Activated CD4-positive, alpha-beta T cell treated with anti-CD3 and anti-CD28 coated beads, Interleukin-2, amount 10 ng/mL, durations not matched to agents 24 days and 14 days (primary cell): ENCODE data around the gene GPR39. TPM values are rescaled to one million over a fixed set of nuclear protein-coding genes. Genes with fewer than 3 reads are reported as not detected.

Experiments used
- DNase-seq: peaks from one replicate; pipeline ENCODE4 v3.0.0; 2022
- H3K27ac Mint-ChIP-seq: one replicate; pipeline ENCODE4 v1.8.0; 2022; ENCODE audit warnings: mild to moderate bottlenecking, mixed read lengths
- H3K27me3 Mint-ChIP-seq: one replicate; pipeline ENCODE4 v1.8.0; 2022; ENCODE audit warnings: mixed read lengths
- H3K36me3 Mint-ChIP-seq: one replicate; pipeline ENCODE4 v1.8.0; 2022; ENCODE audit warnings: low read depth, mild to moderate bottlenecking, mixed read lengths
- H3K4me1 Mint-ChIP-seq: one replicate; pipeline ENCODE4 v1.8.0; 2021; ENCODE audit warnings: mixed read lengths
- H3K4me3 Mint-ChIP-seq: one replicate; pipeline ENCODE4 v1.8.0; 2022; ENCODE audit warnings: mild to moderate bottlenecking, moderate library complexity, mixed read lengths
- H3K9me3 Mint-ChIP-seq: one replicate; pipeline ENCODE4 v1.8.0; 2021; ENCODE audit warnings: mixed read lengths
- intact Hi-C: fragments of 100-400 bp; cut with micrococcal nuclease; formaldehyde crosslinking; loops from one replicate; pipeline ENCODE4 v1.15.1; 2023
- total RNA-seq: library from RNA; stranded (reverse); gene quantifications from 2 replicates; pipeline ENCODE4 v1.2.3, GENCODE V29; 2022

GPR39 gene
- total RNA-seq, 1 donor from 2014 or later, result not detected

DNA sequence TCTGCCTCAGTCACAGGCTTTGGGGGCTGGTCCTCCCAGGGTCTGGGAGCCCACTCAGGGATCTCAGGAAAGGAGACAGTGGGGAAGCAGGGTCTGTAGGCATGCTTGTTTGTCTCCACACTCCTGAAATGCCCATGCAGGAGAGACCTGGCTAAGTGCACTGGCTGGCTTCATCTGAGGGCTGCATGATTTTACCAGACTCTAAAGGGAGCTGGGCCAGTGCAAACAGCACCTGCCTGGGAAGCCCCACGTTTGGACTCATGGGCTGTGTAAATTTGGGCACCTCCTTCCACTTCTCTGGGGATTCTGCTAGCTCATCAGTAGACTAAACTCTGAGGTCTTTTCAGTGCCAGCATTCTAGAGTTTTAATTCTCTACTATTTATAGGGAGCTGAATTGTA is 219.7 kb downstream of the GPR39 start:
- H3K4me1 Mint-ChIP-seq, result no peaks in the 10 kb centered on the region
- H3K9me3 Mint-ChIP-seq, result no peaks in the 10 kb centered on the region
- no peaks in the 10 kb centered on the region for H3K27me3 Mint-ChIP-seq
- no peak for DNase-seq
- H3K27ac Mint-ChIP-seq, result no peak overlapping the region
- H3K4me3 Mint-ChIP-seq, result no peak overlapping the region
- no peaks in the 10 kb centered on the region for H3K36me3 Mint-ChIP-seq
- intact Hi-C loops, result no loop called here

DNA sequence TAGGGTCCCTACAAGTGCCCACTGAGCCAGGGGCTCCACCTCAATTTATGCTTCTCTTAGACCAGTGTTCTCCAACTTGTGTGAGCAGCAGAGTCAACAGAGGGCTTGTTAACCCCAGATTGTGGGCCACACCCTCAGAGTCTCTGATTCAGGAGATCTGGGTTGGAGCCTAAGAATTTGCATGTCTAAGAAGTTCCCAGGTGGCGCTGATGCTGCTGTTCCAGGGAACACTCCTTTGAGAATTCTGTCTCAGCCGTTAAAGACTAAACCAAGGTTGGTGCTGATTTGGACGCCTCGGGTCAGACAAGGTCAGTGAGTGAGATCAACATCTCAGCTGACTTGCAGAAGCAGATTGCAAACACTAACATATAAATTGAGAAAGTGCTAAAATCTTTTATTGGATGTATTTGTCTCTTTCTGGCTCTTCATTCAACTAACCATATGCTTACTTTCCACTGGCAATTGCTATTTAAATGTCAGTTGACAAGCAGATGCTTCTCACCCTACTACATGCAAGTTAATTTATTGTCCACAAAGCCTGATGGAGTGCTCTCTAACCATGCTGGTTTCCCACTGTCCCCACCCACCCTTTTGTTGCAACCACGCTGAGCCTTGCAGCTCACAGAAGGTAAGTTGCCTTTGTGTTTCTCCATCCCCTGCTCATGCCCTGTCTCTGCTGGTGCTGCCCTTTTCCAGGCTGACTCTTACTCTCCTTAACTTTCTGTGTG is 221.9 kb downstream of the GPR39 start:
- no peak overlapping the region for H3K4me3 Mint-ChIP-seq

DNA sequence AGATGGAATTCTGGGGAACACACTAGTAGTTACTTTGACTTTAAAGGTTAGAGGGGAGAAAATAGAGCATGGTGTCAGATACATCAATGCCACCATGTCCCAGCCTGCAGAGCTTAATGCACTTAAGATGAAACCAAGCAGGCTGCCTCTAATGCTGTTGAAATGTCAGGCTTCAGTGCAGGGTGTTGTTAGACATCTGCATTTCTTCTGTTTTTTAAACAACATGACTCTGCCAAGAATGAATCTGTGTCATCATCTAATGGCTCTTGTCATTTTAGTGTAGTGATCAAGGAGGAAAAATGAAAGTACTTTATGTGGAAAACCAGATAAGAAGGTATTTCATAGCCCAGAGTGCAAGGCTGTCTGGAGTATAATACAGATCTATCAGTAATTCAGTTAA is 223.5 kb downstream of the GPR39 start:
- H3K4me3 Mint-ChIP-seq, result no peak overlapping the region
- no peak overlapping the region for H3K27ac Mint-ChIP-seq
- no peaks in the 10 kb centered on the region for H3K27me3 Mint-ChIP-seq
- H3K4me1 Mint-ChIP-seq, result no peaks in the 10 kb centered on the region
- intact Hi-C loops, result no loop called here
- no peaks in the 10 kb centered on the region for H3K36me3 Mint-ChIP-seq
- no peaks in the 10 kb centered on the region for H3K9me3 Mint-ChIP-seq
- DNase-seq, result no peak

More for the DNA sequence above, 221.9 kb downstream of the GPR39 start:
- Mint-ChIP-seq H3K27me3 (no peaks in the 10 kb centered on the region), H3K27ac (no peak overlapping the region), H3K9me3 (no peaks in the 10 kb centered on the region), H3K36me3 (no peaks in the 10 kb centered on the region), H3K4me1 (no peaks in the 10 kb centered on the region)
- intact Hi-C loops, result no loop called here
- DNase-seq, result no peak

GRCh38 chr2:132641819-132642218 is 225.2 kb downstream of the GPR39 start:
- H3K36me3 Mint-ChIP-seq, result no peaks in the 10 kb centered on the region
- no peaks in the 10 kb centered on the region for H3K9me3 Mint-ChIP-seq
- intact Hi-C loops, result no loop called here
- H3K4me1 Mint-ChIP-seq, result no peaks in the 10 kb centered on the region
- H3K27ac Mint-ChIP-seq, result no peak overlapping the region
- no peak overlapping the region for H3K4me3 Mint-ChIP-seq
- H3K27me3 Mint-ChIP-seq, result no peaks in the 10 kb centered on the region
- no peak for DNase-seq

- no peaks in the 10 kb centered on the region for H3K27me3 Mint-ChIP-seq
- no peak overlapping the region for H3K4me3 Mint-ChIP-seq
- H3K36me3 Mint-ChIP-seq, result no peaks in the 10 kb centered on the region
- H3K27ac Mint-ChIP-seq, result no peak overlapping the region
- no peaks in the 10 kb centered on the region for H3K4me1 Mint-ChIP-seq
- intact Hi-C loops, result no loop called here
- no peak for DNase-seq
- H3K9me3 Mint-ChIP-seq, result no peaks in the 10 kb centered on the region
Measured at GRCh38 chr2:132642415-132642814, 225.8 kb downstream of the GPR39 start.

DNA sequence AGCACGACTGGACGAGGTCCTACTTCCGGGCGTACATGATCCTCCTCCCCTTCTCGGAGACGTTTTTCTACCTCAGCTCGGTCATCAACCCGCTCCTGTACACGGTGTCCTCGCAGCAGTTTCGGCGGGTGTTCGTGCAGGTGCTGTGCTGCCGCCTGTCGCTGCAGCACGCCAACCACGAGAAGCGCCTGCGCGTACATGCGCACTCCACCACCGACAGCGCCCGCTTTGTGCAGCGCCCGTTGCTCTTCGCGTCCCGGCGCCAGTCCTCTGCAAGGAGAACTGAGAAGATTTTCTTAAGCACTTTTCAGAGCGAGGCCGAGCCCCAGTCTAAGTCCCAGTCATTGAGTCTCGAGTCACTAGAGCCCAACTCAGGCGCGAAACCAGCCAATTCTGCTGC is 228.6 kb downstream of the GPR39 start:
- H3K4me3 Mint-ChIP-seq, result no peak overlapping the region
- no peak for DNase-seq
- no peak overlapping the region for H3K27ac Mint-ChIP-seq
- H3K9me3 Mint-ChIP-seq, result no peaks in the 10 kb centered on the region
- no peaks in the 10 kb centered on the region for H3K36me3 Mint-ChIP-seq
- no peaks in the 10 kb centered on the region for H3K4me1 Mint-ChIP-seq
- intact Hi-C loops, result no loop called here
- H3K27me3 Mint-ChIP-seq, result no peaks in the 10 kb centered on the region

- H3K9me3 Mint-ChIP-seq, result no peaks in the 10 kb centered on the region
- intact Hi-C loops, result no loop called here
- no peaks in the 10 kb centered on the region for H3K36me3 Mint-ChIP-seq
Measured at GRCh38 chr2:132645722-132646539, 229.3 kb downstream of the GPR39 start.

DNA sequence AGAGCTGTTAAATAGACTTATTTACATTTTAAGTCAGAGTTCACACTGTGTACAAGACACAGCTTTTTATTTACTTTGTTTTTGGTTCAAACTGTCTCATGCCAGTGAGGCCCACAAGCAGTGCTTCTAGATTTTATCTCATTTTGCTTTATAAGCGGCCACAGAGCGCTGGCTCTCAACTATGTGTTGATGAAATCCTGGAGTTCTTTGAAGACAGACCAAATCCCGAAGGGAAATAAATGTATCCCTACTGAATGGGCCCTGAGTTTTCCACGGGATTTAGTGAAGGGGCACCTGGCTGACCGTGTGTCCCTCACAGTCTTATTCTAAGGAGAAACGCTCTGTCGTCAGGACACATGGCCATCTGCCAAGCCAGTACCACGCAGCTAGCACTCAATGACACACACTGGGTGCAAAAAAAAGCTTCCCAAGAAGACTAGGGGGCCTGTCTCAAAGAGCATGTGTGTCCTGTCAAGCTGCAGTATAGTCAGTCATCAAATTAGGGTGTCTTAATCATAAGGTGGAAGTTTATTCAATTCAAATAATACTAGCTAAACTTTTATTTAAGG is 230.0 kb downstream of the GPR39 start:
- Mint-ChIP-seq H3K9me3 (no peaks in the 10 kb centered on the region), H3K4me3 (no peak overlapping the region), H3K4me1 (no peaks in the 10 kb centered on the region), H3K27me3 (no peaks in the 10 kb centered on the region), H3K27ac (no peak overlapping the region), H3K36me3 (no peaks in the 10 kb centered on the region)
- DNase-seq, result no peak
- intact Hi-C loops, result no loop called here

More at GRCh38 chr2:132645722-132646539, 229.3 kb downstream of the GPR39 start:
- DNase-seq, result no peak
- Mint-ChIP-seq H3K4me3 (no peak overlapping the region), H3K27me3 (no peaks in the 10 kb centered on the region), H3K27ac (no peak overlapping the region), H3K4me1 (no peaks in the 10 kb centered on the region)

GRCh38 chr2:132651115-132652045 is 234.8 kb downstream of the GPR39 start:
- Mint-ChIP-seq H3K4me3 (no peak overlapping the region), H3K27ac (no peak overlapping the region), H3K4me1 (no peaks in the 10 kb centered on the region), H3K9me3 (no peaks in the 10 kb centered on the region), H3K27me3 (no peaks in the 10 kb centered on the region), H3K36me3 (no peaks in the 10 kb centered on the region)
- intact Hi-C loops, result no loop called here
- no peak for DNase-seq

DNA sequence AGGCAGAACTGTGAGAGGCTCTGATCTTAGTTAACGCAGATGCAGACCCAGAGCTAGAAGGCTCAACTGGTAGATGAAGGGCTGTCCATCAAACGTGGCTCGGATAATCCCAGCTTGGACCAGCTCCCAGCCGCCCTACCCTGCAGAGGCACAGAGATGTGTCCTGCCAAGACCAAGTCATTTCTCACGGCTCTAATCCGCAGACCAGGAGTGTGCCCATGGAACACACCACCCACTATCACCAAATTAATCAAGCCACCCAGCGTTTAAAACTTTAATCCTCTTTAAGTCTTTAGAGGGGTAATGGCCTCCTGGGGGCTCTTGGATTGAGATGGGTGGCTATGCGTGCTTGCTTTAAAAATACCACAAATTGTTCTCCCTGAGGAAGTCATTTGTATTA is 235.9 kb downstream of the GPR39 start:
- no peak for DNase-seq
- no peaks in the 10 kb centered on the region for H3K4me1 Mint-ChIP-seq
- H3K4me3 Mint-ChIP-seq, result no peak overlapping the region
- no peak overlapping the region for H3K27ac Mint-ChIP-seq
- H3K9me3 Mint-ChIP-seq, result no peaks in the 10 kb centered on the region
- H3K27me3 Mint-ChIP-seq, result no peaks in the 10 kb centered on the region
- no peaks in the 10 kb centered on the region for H3K36me3 Mint-ChIP-seq
- intact Hi-C loops, result no loop called here

DNA sequence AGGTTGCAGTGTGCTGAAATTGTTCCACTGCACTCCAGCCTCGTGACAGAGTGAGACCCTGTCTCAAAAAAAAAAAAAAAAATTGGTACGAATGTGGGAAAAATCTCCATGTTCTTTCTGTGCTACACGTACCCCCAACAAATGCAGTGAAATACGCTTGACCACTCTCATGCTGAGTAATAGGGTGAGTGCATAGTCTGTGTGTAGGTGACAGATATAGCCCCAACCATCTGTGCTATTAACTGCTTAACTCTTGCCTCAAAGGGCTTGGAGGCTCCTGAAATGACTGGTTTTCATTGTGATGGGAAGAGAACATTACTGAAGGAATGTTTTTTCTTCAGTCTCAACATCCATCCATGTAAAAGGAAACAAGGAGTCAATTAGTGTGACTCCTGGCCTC is 237.7 kb downstream of the GPR39 start:
- intact Hi-C loops, result no loop called here
- DNase-seq, result no peak
- H3K9me3 Mint-ChIP-seq, result no peaks in the 10 kb centered on the region
- H3K4me1 Mint-ChIP-seq, result no peaks in the 10 kb centered on the region
- no peaks in the 10 kb centered on the region for H3K36me3 Mint-ChIP-seq
- H3K27me3 Mint-ChIP-seq, result no peaks in the 10 kb centered on the region
- H3K27ac Mint-ChIP-seq, result no peak overlapping the region
- H3K4me3 Mint-ChIP-seq, result no peak overlapping the region

GRCh38 chr2:132654968-132655367 is 238.4 kb downstream of the GPR39 start:
- no peaks in the 10 kb centered on the region for H3K27me3 Mint-ChIP-seq
- intact Hi-C loops, result no loop called here
- H3K4me3 Mint-ChIP-seq, result no peak overlapping the region
- no peaks in the 10 kb centered on the region for H3K36me3 Mint-ChIP-seq
- no peak overlapping the region for H3K27ac Mint-ChIP-seq
- H3K9me3 Mint-ChIP-seq, result no peaks in the 10 kb centered on the region
- no peaks in the 10 kb centered on the region for H3K4me1 Mint-ChIP-seq
- no peak for DNase-seq

GRCh38 chr2:132656266-132656975 is 239.8 kb downstream of the GPR39 start:
- DNase-seq, result no peak
- intact Hi-C loops, result no loop called here
- Mint-ChIP-seq H3K27ac (no peak overlapping the region), H3K4me3 (no peak overlapping the region), H3K9me3 (no peaks in the 10 kb centered on the region), H3K36me3 (no peaks in the 10 kb centered on the region), H3K27me3 (no peaks in the 10 kb centered on the region), H3K4me1 (no peaks in the 10 kb centered on the region)
